ENCODE results near the gene FAM229A. TPM values are rescaled to one million over a fixed set of nuclear protein-coding genes. Genes with fewer than 3 reads are reported as not detected.

FAM229A gene, protein sequence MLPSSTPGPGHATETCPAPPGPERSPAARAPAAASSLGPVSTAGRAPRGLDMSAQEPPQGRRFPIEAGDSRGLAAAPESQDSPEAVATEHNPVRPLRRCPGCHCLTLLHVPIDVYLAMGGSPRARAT
- 0.89 TPM in 1 of 2 replicates, not detected in the other for total RNA-seq

DNA sequence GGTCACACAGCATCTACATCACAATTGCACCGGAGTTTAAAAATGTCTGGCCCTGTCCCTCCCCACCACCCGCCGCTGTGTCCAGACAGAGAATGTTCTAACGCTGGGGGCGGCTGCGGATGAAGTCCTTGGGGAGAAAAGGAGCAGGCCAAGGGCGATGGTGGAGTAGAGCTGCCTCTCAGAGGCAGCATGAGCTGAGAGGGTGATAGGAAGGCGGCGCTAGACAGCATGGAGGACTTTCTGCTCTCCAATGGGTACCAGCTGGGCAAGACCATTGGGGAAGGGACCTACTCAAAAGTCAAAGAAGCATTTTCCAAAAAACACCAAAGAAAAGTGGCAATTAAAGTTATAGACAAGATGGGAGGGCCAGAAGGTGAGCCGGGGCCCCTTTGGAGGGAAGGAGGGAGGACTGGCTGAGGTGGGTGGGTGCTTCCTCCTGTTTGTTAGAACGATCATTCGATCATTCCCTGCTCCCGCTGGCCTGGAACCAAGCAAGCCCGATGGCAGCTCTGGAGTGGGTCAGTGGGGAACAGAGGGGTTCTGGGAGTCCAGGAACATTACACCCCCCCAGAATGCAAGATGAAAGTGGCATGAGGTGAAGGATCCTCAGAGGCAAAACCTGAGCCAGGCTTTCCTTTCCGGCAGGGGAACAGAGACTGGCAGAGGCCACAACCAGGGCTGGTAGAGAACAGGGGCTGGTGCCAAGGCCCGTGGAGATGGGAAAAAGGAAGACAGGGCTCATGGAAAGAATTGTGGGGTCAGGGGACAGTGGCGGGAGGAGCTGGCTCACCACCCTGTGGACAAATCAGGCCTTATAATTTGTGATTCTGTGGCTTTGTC is at the start of gene FAM229A, which contains the start of gene TSSK3:
Gene FAM229A, minus strand, starts transcription at position 12 of the 840 bp plus-strand sequence. CDS start 394 bp downstream, outside the sequence.
Gene TSSK3, plus strand, starts transcription at position 66 of the 840 bp plus-strand sequence. Its CDS starts 163 bp downstream, at position 229.

DNA sequence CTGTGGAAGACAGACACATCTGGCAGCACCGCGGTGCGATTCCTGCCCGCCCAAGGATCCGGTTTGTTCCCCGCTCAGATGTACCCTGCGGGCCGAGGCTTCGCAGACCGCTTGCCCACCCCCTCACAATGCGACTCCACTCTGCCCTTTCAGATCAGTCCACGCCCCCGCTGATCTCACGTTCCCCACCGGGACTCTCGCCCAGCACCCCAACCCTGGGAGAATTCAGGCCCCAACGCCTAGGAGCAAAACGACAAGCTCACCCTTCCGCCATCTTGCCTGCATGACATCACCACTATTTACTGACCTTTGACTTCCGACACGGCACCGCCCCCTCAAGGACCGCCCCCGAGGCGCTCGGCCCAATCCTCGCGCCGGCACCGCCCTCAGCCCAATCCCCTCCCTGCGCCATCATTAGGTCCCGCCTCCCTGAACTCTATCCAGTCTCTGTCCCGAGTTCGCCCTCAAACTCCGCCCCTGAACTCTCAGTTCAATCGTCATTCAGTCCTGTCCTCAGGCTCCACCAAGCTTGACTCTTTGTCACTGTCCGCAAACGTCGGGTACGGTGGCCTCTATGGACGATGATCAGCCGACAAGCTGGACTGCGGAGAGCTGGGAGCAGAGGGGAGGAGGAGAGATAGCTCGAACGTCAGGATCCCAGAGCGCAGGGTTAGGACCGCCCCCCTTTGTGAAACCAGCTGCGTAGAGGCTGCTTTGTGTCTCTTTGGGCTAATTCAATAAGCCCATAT is 32.0 kb upstream of the FAM229A start, which contains the start of gene BSDC1:
Gene BSDC1, minus strand, starts transcription at position 301 of the 749 bp plus-strand sequence. Its CDS starts 27 bp downstream, at position 274.

DNA sequence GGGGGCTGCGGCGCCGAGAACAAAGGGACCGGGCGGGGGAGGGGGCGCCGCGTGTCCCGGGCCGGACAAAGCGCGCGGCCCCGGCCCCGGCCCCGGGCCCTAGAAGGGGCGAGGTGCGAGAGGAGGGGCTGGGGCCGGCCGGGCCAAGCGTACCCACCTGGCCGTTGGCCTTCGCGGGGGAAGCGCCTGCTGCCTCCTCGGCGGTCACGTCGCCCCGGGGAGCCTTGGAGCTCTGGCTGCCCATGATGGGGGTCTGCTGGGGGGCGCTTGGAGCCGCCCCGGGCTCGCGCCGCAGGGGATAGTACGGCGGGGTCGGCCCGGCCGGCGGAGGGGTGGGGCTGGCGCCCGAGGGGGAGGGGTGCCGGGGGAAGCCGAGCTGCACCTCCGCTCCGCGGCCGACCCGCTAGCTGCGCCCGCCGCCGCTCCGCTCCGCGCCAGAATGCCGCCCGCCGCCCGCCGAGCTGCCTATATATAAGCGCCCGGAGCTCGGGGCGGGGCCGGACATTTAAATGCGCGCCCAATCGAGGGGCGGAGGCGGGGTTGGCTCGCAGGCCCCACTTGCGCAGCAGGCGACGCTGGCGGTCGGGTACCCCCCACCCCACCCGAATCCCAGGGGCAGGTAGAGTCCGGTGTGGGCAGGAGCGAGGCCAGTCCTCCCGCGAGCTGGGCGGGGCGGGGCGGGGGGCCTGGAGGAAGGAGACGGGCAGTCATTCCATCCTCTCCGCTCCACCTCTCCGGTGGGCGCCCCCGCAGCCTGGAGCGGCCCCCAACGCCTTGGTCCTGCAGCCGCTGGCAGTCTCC is 26.3 kb downstream of the FAM229A start, which contains the start of gene MARCKSL1:
Gene MARCKSL1, minus strand, starts transcription at position 444 of the 801 bp plus-strand sequence. Its CDS starts 200 bp downstream, at position 244.

Other genes with a start within 250 kb of the FAM229A start
- gene TXLNA, start 182.8 kb downstream of the FAM229A start, total RNA-seq, result 57.9 and 77.3 TPM in 2 replicates
- gene CCDC28B, start 161.9 kb downstream of the FAM229A start, total RNA-seq, result 17.6 and 17.9 TPM in 2 replicates
- 1.4 and 2.1 TPM in 2 replicates for gene IQCC, start 156.8 kb downstream of the FAM229A start, total RNA-seq
- not detected in 2 replicates for gene DCDC2B, start 153.4 kb downstream of the FAM229A start, total RNA-seq
- gene TMEM234, start 140.1 kb downstream of the FAM229A start, total RNA-seq, result 14.2 and 16.4 TPM in 2 replicates
- gene EIF3I, start 140.1 kb downstream of the FAM229A start, total RNA-seq, result 502 and 539 TPM in 2 replicates
- 0.35 TPM in 1 of 2 replicates, not detected in the other for gene FAM167B, start 115.3 kb downstream of the FAM229A start, total RNA-seq
- not detected in 2 replicates for gene LCK, start 111.2 kb downstream of the FAM229A start, total RNA-seq
- gene HDAC1, start 70.4 kb downstream of the FAM229A start, total RNA-seq, result 65.6 and 69.5 TPM in 2 replicates
- gene MARCKSL1, start 26.3 kb downstream of the FAM229A start, total RNA-seq, result 38.6 and 39.5 TPM in 2 replicates
- gene TSSK3, start 54 bp upstream of the FAM229A start, total RNA-seq, result not detected in 2 replicates
- gene BSDC1, start 32.0 kb upstream of the FAM229A start, total RNA-seq, result 64.7 and 77.3 TPM in 2 replicates
- gene ZBTB8B, start 102.6 kb upstream of the FAM229A start, total RNA-seq, result not detected in 2 replicates
- 3.0 and 3.2 TPM in 2 replicates for gene ZBTB8A, start 176.9 kb upstream of the FAM229A start, total RNA-seq